GM12878 (cell line): Measurements from ENCODE around the gene PHOSPHO1.

Source experiments
- EGR1 ChIP-seq, 2 experiments: IDR thresholded peaks; 1 replicate in 1 of 2; 2 replicates in 1 of 2; pipeline ENCODE4 v1.6.1; 2011 to 2012; ENCODE audit warnings: low read depth in 2 of 2, low read length in 2 of 2, borderline replicate concordance in 1 of 2, mild to moderate bottlenecking in 1 of 2, moderate library complexity in 1 of 2
- EP300 ChIP-seq, 2 experiments: fragments of 150-350 bp in 1 of 2; IDR thresholded peaks; 2 replicates each; pipeline ENCODE4 v1.6.1; 2011 to 2012; ENCODE audit warnings: low read depth in 2 of 2, low read length in 2 of 2, borderline replicate concordance in 1 of 2, improper control_type of control experiment in 1 of 2, inconsistent platforms in 1 of 2; ENCODE audit not compliant: control insufficient read depth in 1 of 2
- ETV6 ChIP-seq, 2 experiments: fragments of 450-650 bp in 1 of 2; IDR thresholded peaks in 1 of 2; conservative IDR thresholded peaks in 1 of 2; 2 replicates each; pipeline ENCODE4 v1.6.1; 2014; ENCODE audit warnings: antibody characterized with exemption in 1 of 2, borderline replicate concordance in 1 of 2, low read depth in 1 of 2, mild to moderate bottlenecking in 1 of 2, moderate library complexity in 1 of 2
- EZH2 ChIP-seq: IDR thresholded peaks from 2 replicates; pipeline ENCODE4 v1.6.1; 2012; ENCODE audit warnings: low read depth, mild to moderate bottlenecking, control low read depth, inconsistent platforms, low read length, borderline replicate concordance; ENCODE audit not compliant: control insufficient read depth
- JUND ChIP-seq: IDR thresholded peaks from 2 replicates; pipeline ENCODE4 v1.6.1; 2012; ENCODE audit warnings: low read depth, mild to moderate bottlenecking, low read length, improper control_type of control experiment, moderate library complexity
- POLR2A ChIP-seq: IDR thresholded peaks from 2 replicates; pipeline ENCODE4 v1.6.1; 2011; ENCODE audit warnings: low read depth, mild to moderate bottlenecking, low read length
- TAF1 ChIP-seq: IDR thresholded peaks from 2 replicates; pipeline ENCODE4 v1.6.1; 2011; ENCODE audit warnings: mild to moderate bottlenecking, low read depth, low read length, borderline replicate concordance
- ZNF274 ChIP-seq: IDR thresholded peaks from one replicate; pipeline ENCODE4 v1.8.0; 2011; ENCODE audit not compliant: insufficient read length, insufficient read depth
- TF ChIP-seq, protein P1 (sequence below): IDR thresholded peaks from 2 replicates; pipeline ENCODE4 v1.6.1; 2011; ENCODE audit warnings: borderline replicate concordance, low read depth, mild to moderate bottlenecking, moderate library complexity, mixed read lengths, low read length; ENCODE audit not compliant: insufficient read depth; ENCODE audit errors: extremely low read length
- TF ChIP-seq, protein P2 (sequence below): IDR thresholded peaks from 2 replicates; pipeline ENCODE4 v1.6.1; 2011; ENCODE audit warnings: low read depth, low read length, improper control_type of control experiment, borderline replicate concordance
- TF ChIP-seq, protein P3 (sequence below): fragments of 450-650 bp; IDR thresholded peaks from 2 replicates; pipeline ENCODE4 v1.6.1; 2017; ENCODE audit warnings: mild to moderate bottlenecking
- TF ChIP-seq, protein P4 (sequence below), 3 experiments: IDR thresholded peaks in 2 of 3; conservative IDR thresholded peaks in 1 of 3; 2 replicates each; pipeline ENCODE4 v1.5.1; 2011; ENCODE audit warnings: low read depth in 3 of 3, low read length in 3 of 3, mild to moderate bottlenecking in 3 of 3, control low read depth in 2 of 3, moderate library complexity in 2 of 3, inconsistent platforms in 1 of 3, mixed read lengths in 1 of 3; ENCODE audit not compliant: control insufficient read depth in 2 of 3, insufficient read depth in 1 of 3; ENCODE audit errors: extremely low read depth in 1 of 3
- TF ChIP-seq, protein P5 (sequence below): IDR thresholded peaks from 2 replicates; pipeline ENCODE4 v1.6.1; 2011; ENCODE audit warnings: mild to moderate bottlenecking, low read depth, low read length, moderate library complexity; ENCODE audit not compliant: insufficient replicate concordance

DNA sequence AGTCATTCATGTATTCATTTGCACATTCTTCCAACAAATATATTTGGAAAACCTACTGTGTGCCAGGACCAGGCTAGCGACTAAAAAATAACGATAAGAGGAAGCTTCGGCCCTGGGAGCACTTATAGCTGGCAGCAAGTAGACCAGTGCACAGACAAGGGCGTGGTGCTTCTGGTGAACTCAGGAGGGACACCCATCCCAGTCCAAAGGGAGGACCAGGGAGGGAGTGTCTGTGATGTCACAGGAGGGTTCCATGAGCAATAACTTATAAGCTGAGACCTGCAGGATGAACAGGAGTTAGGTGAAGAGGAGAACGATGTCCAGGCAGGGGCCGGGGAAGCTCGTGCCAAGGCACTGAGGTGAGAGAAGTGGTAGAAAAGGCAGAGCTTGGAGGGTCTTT is 17.4 kb upstream of the PHOSPHO1 start:
- TF ChIP-seq, protein P1, sequence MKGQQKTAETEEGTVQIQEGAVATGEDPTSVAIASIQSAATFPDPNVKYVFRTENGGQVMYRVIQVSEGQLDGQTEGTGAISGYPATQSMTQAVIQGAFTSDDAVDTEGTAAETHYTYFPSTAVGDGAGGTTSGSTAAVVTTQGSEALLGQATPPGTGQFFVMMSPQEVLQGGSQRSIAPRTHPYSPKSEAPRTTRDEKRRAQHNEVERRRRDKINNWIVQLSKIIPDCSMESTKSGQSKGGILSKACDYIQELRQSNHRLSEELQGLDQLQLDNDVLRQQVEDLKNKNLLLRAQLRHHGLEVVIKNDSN: no peak
- TF ChIP-seq EZH2 (no peak), POLR2A (no peak), TAF1 (no peak), EGR1 (IDR thresholded peaks at IDR 0.05; ENCODE audit: borderline replicate concordance in 1 of 2, low read depth in 2 of 2, low read length in 2 of 2) (no peak), ETV6 (conservative IDR thresholded peaks at IDR 0.05 in 1 of 2, IDR thresholded peaks at IDR 0.05 in 1 of 2; ENCODE audit: borderline replicate concordance in 1 of 2, low read depth in 1 of 2) (no peak), ZNF274 (no peak), JUND (no peak), EP300 (IDR thresholded peaks at IDR 0.05; ENCODE audit: borderline replicate concordance in 1 of 2, control insufficient read depth in 1 of 2, low read depth in 2 of 2, low read length in 2 of 2) (no peak)
- TF ChIP-seq, protein P2, sequence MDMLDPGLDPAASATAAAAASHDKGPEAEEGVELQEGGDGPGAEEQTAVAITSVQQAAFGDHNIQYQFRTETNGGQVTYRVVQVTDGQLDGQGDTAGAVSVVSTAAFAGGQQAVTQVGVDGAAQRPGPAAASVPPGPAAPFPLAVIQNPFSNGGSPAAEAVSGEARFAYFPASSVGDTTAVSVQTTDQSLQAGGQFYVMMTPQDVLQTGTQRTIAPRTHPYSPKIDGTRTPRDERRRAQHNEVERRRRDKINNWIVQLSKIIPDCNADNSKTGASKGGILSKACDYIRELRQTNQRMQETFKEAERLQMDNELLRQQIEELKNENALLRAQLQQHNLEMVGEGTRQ: no peak
- TF ChIP-seq, protein P3, sequence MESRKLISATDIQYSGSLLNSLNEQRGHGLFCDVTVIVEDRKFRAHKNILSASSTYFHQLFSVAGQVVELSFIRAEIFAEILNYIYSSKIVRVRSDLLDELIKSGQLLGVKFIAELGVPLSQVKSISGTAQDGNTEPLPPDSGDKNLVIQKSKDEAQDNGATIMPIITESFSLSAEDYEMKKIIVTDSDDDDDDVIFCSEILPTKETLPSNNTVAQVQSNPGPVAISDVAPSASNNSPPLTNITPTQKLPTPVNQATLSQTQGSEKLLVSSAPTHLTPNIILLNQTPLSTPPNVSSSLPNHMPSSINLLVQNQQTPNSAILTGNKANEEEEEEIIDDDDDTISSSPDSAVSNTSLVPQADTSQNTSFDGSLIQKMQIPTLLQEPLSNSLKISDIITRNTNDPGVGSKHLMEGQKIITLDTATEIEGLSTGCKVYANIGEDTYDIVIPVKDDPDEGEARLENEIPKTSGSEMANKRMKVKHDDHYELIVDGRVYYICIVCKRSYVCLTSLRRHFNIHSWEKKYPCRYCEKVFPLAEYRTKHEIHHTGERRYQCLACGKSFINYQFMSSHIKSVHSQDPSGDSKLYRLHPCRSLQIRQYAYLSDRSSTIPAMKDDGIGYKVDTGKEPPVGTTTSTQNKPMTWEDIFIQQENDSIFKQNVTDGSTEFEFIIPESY: no peak
- TF ChIP-seq, protein P4, sequence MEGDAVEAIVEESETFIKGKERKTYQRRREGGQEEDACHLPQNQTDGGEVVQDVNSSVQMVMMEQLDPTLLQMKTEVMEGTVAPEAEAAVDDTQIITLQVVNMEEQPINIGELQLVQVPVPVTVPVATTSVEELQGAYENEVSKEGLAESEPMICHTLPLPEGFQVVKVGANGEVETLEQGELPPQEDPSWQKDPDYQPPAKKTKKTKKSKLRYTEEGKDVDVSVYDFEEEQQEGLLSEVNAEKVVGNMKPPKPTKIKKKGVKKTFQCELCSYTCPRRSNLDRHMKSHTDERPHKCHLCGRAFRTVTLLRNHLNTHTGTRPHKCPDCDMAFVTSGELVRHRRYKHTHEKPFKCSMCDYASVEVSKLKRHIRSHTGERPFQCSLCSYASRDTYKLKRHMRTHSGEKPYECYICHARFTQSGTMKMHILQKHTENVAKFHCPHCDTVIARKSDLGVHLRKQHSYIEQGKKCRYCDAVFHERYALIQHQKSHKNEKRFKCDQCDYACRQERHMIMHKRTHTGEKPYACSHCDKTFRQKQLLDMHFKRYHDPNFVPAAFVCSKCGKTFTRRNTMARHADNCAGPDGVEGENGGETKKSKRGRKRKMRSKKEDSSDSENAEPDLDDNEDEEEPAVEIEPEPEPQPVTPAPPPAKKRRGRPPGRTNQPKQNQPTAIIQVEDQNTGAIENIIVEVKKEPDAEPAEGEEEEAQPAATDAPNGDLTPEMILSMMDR (IDR thresholded peaks at IDR 0.05 in 2 of 3, conservative IDR thresholded peaks at IDR 0.05 in 1 of 3; ENCODE audit: control insufficient read depth in 2 of 3, extremely low read depth in 1 of 3, insufficient read depth in 1 of 3, low read depth in 3 of 3, low read length in 3 of 3): no peak
- TF ChIP-seq, protein P5, sequence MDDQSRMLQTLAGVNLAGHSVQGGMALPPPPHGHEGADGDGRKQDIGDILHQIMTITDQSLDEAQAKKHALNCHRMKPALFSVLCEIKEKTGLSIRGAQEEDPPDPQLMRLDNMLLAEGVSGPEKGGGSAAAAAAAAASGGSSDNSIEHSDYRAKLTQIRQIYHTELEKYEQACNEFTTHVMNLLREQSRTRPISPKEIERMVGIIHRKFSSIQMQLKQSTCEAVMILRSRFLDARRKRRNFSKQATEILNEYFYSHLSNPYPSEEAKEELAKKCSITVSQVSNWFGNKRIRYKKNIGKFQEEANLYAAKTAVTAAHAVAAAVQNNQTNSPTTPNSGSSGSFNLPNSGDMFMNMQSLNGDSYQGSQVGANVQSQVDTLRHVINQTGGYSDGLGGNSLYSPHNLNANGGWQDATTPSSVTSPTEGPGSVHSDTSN: no peak
